ENCODE data around the gene ZNF845. TPM values are rescaled to one million over a fixed set of nuclear protein-coding genes. Genes with fewer than 3 reads are reported as not detected.

ZNF845 gene
- total and polyA plus RNA-seq, 10 of the 15 experiments (the other 5 are each of a cell fraction or from before 2014, with no cell fraction given), result 0.58 to 8.2 (median 4.1) TPM

DNA sequence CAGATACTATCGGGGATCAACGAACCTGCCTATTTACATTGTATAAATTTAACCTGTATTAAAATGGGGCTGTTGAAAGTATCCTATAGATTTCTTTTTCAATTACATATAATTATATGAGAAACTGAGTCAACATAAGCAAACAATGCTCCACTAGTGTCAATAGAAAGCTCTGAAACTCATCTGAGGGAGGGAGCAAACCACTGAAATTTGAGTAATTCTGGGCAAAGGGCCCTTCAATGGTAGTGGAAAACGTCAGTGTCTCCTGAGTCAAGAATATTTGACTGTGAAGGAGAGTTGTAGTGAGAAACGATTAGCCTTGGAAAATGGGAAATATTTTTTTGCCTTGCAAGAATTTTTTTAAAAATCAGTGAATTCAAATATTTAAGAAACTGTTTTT, 48.5 kb upstream of the ZNF845 start (continued):
- TF ChIP-seq CBX5 (IDR thresholded peaks at IDR 0.05; ENCODE audit: low read depth) (no peak), BCL11A (IDR thresholded peaks at IDR 0.05; ENCODE audit: low read depth, low read length) (no peak)

DNA sequence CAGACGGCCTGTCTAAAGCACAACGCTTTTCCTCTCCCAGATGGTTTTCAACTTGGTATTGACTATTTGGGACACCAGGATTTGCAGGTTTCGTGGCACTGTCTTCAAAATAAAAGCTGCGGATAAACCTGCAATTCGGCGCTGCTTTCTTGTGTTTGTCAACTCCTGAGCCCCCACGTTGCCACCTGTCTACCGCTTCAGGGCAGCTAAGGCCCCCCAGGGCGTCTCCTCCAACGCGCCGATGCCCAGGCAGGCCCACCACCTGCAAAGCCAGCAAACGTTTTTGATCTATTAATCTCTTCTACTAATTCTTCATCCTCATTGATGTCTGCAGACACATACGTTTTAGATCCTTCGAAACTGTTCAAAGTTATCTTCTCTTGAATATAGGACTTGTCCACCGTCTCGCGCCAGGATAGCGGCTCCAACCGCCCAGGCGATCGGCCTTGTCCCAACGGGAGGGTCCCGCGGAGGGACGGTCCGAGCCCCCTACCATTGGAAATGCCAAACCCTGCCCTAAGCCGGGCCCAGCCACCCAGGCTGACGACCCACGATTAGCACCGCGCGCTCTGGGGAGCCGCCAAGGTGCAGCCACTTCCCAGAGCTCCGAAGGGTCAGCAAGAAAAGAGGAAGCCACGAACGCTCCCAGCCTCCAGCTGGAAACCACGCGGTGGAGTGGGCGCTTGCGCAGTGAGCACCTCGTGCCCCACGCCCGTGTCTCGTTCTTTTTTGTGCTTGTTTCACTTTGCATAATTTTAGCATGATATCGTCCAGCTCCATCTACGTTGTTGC, 42.6 kb upstream of the ZNF845 start:
- CTCF ChIA-PET, result no interaction called here
- DNase-seq (ENCODE audit: low read depth, low spot score), result no peak
- no peak overlapping the region for H2AFZ ChIP-seq (ENCODE audit: control insufficient read depth, low read depth, low read length)
- H3K27ac ChIP-seq (ENCODE audit: control insufficient read depth, insufficient read depth), result no peak overlapping the region
- BruUV-seq (replicated peaks), result no TSS peak
- no peak overlapping the region for H3K4me2 ChIP-seq (ENCODE audit: control insufficient read depth, insufficient read depth)
- H3K4me1 ChIP-seq (ENCODE audit: control insufficient read depth, insufficient read depth, low read length), result no peaks in the 10 kb centered on the region
- no peak overlapping the region for H3K4me3 ChIP-seq
- 84% methylated on average over 43 of the region's 47 CpGs for WGBS (ENCODE audit: insufficient coverage, insufficient replicate concordance, low lambda C conversion rate, missing lambda C conversion rate)
- no peaks in the 10 kb centered on the region for H3K36me3 ChIP-seq (ENCODE audit: control insufficient read depth in 2 of 2, insufficient read depth in 2 of 2, low read length in 1 of 2)
- H3K9me3 ChIP-seq (replicated peaks; ENCODE audit: control insufficient read depth, insufficient read depth, low read length), result peaks cover 4% of the 10 kb centered on the region; the same call in 2 of the 3 replicates
- H3K27me3 ChIP-seq (replicated peaks in 1 of 2; ENCODE audit: control insufficient read depth in 2 of 2, insufficient read depth in 2 of 2, low read length in 1 of 2), result no peaks in the 10 kb centered on the region
- intact Hi-C loops (cut with micrococcal nuclease; ENCODE audit: unreplicated experiment), result no loop called here
- H4K20me1 ChIP-seq (ENCODE audit: control insufficient read depth, insufficient read depth), result no peaks in the 10 kb centered on the region
- TF ChIP-seq E2F8 (IDR thresholded peaks at IDR 0.05; ENCODE audit: low read depth, partially characterized antibody), result no peak
- TF ChIP-seq HCFC1 (IDR thresholded peaks at IDR 0.05; ENCODE audit: low read length), result no peak
- ATAC-seq, result no peak
- no peaks in the 10 kb centered on the region for H3K79me2 ChIP-seq (ENCODE audit: control insufficient read depth, insufficient read depth, low read length)
- RAD21 ChIA-PET (ENCODE audit: unreplicated experiment), result no interaction called here
- in situ Hi-C loops (cut with MboI), result no loop called here
- SMC1A ChIA-PET (ENCODE audit: uncharacterized antibody, unreplicated experiment), result no interaction called here
- no peak overlapping the region for H3K9ac ChIP-seq (ENCODE audit: control insufficient read depth, insufficient read depth, low read length)
- POLR2A ChIA-PET, result no interaction called here
- FAIRE-seq, result no peak

Measured in GM12878 (cell line).